Endothelial cell of umbilical vein (primary cell): ENCODE results near the gene TMEM114. TPM values are rescaled to one million over a fixed set of nuclear protein-coding genes. Genes with fewer than 3 reads are reported as not detected.
A peak's percentile ranks its signal among the peaks of the same experiment; 100 is the strongest.

ENCODE experiments used
- BruUV-seq: library from RNA; stranded (reverse); fragments of 400-500 nt; replicated peaks from 2 replicates; lab custom pipeline; 2021; lab: Mats Ljungman, UMichigan
- CTCF ChIA-PET: fragments of 300-600, 350-600 bp; sonication (Branson Sonifier 250); formaldehyde crosslinking; loops from one replicate; lab custom pipeline; 2021; ENCODE audit warnings: antibody characterized with exemption, inconsistent platforms; lab: Charles Lee
- POLR2A ChIA-PET: fragments of 300-600, 350-600 bp; sonication (Branson Sonifier 250); formaldehyde crosslinking; loops from one replicate; lab custom pipeline; 2021; ENCODE audit warnings: antibody characterized with exemption, inconsistent platforms; lab: Charles Lee
- DNase-seq: peaks from one replicate; pipeline ENCODE4 v3.0.0-alpha.2; 2011; ENCODE audit warnings: low read depth, low spot score
- FAIRE-seq: peaks from 2 replicates; lab custom pipeline; 2011; peaks lifted over from hg19 to GRCh38; lab: Jason Lieb, UNC
- H2AFZ ChIP-seq: 2 replicates; pipeline ENCODE4 v1.6.0; 2012; ENCODE audit warnings: low read depth, low read length, control low read depth, inconsistent platforms
- H3K27ac ChIP-seq: 2 replicates; pipeline ENCODE4 v1.5.1; 2011; ENCODE audit warnings: low read depth, mild to moderate bottlenecking, control low read depth, low read length, moderate library complexity; ENCODE audit not compliant: insufficient read depth
- H3K27me3 ChIP-seq, 2 experiments: 2 replicates each; pipeline versions ENCODE4 v1.6.0 to v1.6.1; 2011; ENCODE audit warnings: low read length in 2 of 2, mixed read lengths in 1 of 2; ENCODE audit not compliant: control insufficient read depth in 2 of 2, insufficient read depth in 2 of 2
- H3K36me3 ChIP-seq, 2 experiments: 2 replicates in 1 of 2; 3 replicates in 1 of 2; pipeline ENCODE4 v1.5.1; 2011; ENCODE audit warnings: low read length in 2 of 2, mild to moderate bottlenecking in 1 of 2, moderate library complexity in 1 of 2; ENCODE audit not compliant: control insufficient read depth in 2 of 2, insufficient read depth in 2 of 2; ENCODE audit errors: extremely low read depth in 1 of 2
- H3K4me1 ChIP-seq: 3 replicates; pipeline ENCODE4 v1.5.1; 2011; ENCODE audit warnings: mild to moderate bottlenecking, low read length; ENCODE audit not compliant: control insufficient read depth, insufficient read depth; ENCODE audit errors: extremely low read depth
- H3K4me2 ChIP-seq: 2 replicates; pipeline ENCODE4 v1.6.1; 2011; ENCODE audit warnings: low read length, control low read depth, mixed read lengths; ENCODE audit not compliant: insufficient read depth
- H3K4me3 ChIP-seq, 3 experiments: fragments of 200-600 bp in 1 of 3; sonication (generic), shearing (Covaris generic) in 1 of 3; replicated peaks in 1 of 3; 2 replicates each; pipeline ENCODE4 v1.5.1; 2011 to 2016; ENCODE audit warnings: control low read depth in 3 of 3, low read length in 3 of 3, mild to moderate bottlenecking in 2 of 3, inconsistent platforms in 1 of 3, low read depth in 1 of 3, moderate library complexity in 1 of 3; ENCODE audit not compliant: insufficient read depth in 1 of 3
- H3K79me2 ChIP-seq: 2 replicates; pipeline ENCODE4 v1.6.0; 2012; ENCODE audit warnings: low read length, inconsistent platforms; ENCODE audit not compliant: control insufficient read depth, insufficient read depth
- H3K9ac ChIP-seq: replicated peaks from 2 replicates; pipeline ENCODE3; 2011; ENCODE audit warnings: low read length, control low read depth; ENCODE audit not compliant: insufficient read depth; ENCODE audit errors: extremely low read depth
- H3K9me1 ChIP-seq: replicated peaks from 3 replicates; pipeline ENCODE4 v1.6.0; 2011; ENCODE audit warnings: mild to moderate bottlenecking, low read length; ENCODE audit not compliant: control insufficient read depth, insufficient read depth; ENCODE audit errors: extremely low read depth
- H3K9me3 ChIP-seq: replicated peaks from 2 replicates; pipeline ENCODE4 v1.5.1; 2012; ENCODE audit warnings: low read length, inconsistent platforms; ENCODE audit not compliant: control insufficient read depth, insufficient read depth
- H4K20me1 ChIP-seq: replicated peaks from 2 replicates; pipeline ENCODE3; 2011; ENCODE audit warnings: mild to moderate bottlenecking, low read length; ENCODE audit not compliant: control insufficient read depth, insufficient read depth; ENCODE audit errors: extremely low read depth
- CTCF ChIP-seq, 2 donors: IDR thresholded peaks; 1 replicate in 1 of 2; 2 replicates in 1 of 2; pipeline ENCODE4 v1.5.1; 2011; ENCODE audit warnings: low read length in 2 of 2, mild to moderate bottlenecking in 2 of 2, moderate library complexity in 2 of 2, control low read depth in 1 of 2, inconsistent platforms in 1 of 2, low read depth in 1 of 2; ENCODE audit not compliant: insufficient read depth in 1 of 2; ENCODE audit errors: extremely low read depth in 1 of 2
- POLR2A ChIP-seq: IDR thresholded peaks from 2 replicates; pipeline ENCODE4 v1.6.1; 2012; ENCODE audit warnings: low read depth, mild to moderate bottlenecking, control low read depth, low read length
- dilution Hi-C: fragments of 300-500 bp; cut with MboI; formaldehyde crosslinking; loops from one replicate; pipeline ENCODE4 v1.15.0; 2019; ENCODE audit warnings: low sequenced_read_pairs; ENCODE audit not compliant: extremely low pct_ligation_motif_present
- intact Hi-C: fragments of 100-400 bp; cut with micrococcal nuclease; formaldehyde crosslinking; loops from one replicate; pipeline ENCODE4 v1.10.0; 2022
- polyA plus RNA-seq, 4 experiments: library from polyadenylated mRNA; depleted of rRNA in 3 of 4; stranded (reverse) in 3 of 4; unstranded in 1 of 4; fragments of >200 nt; gene quantifications; 2 replicates each; pipeline versions ENCODE4 v1.2.1 to v1.2.3, GENCODE V29; 2011 to 2012; ENCODE audit warnings: missing spikeins in 1 of 4
- total RNA-seq: library from RNA; stranded (reverse); gene quantifications from 2 replicates; pipeline ENCODE4 v1.2.3, GENCODE V29; 2021

The TMEM114 gene
- total and polyA plus RNA-seq, 2 donors (not counting 3 experiments of a cell fraction or from before 2014, with no cell fraction given) = not detected

GRCh38 chr16:8572919-8573724 is 17.2 kb downstream of the TMEM114 start:
- Histone ChIP-seq H3K9ac (no peak overlapping the region), H3K79me2 (no peaks in the 10 kb centered on the region), H3K4me3 (no peak overlapping the region), H3K9me1 (no peaks in the 10 kb centered on the region), H3K4me2 (no peak overlapping the region), H4K20me1 (no peaks in the 10 kb centered on the region), H3K27ac (no peak overlapping the region), H2AFZ (no peak overlapping the region), H3K9me3 (no peaks in the 10 kb centered on the region), H3K27me3 (peaks cover 2 to 3% of the 10 kb centered on the region in 2 experiments), H3K4me1 (no peaks in the 10 kb centered on the region), H3K36me3 (no peaks in the 10 kb centered on the region)
- dilution Hi-C loops (no loop called here), intact Hi-C loops (no loop called here)
- ChIA-PET CTCF (interaction anchor here (0.6 to 2.0 kb wide), 9 partner anchors 16 to 561 kb away, joined by 3 to 10 read pairs (median 3); no protein-coding TSS in a partner anchor), POLR2A (no interaction called here)
- FAIRE-seq = no peak
- DNase-seq = no peak
- TF ChIP-seq POLR2A (no peak), CTCF (IDR thresholded peaks at IDR 0.05; ENCODE audit: extremely low read depth in 1 of 2, insufficient read depth in 1 of 2, low read depth in 1 of 2, low read length in 2 of 2) (peak; percentile 14 to 27)
- no TSS peak for BruUV-seq
